Gastrocnemius medialis (tissue), 4 donors: ENCODE results near the gene SUCLG2.

Experiments
- POLR2A ChIP-seq, 2 donors: fragments of 450-650 bp; IDR thresholded peaks; one replicate each; pipeline ENCODE4 v1.6.1; 2017; ENCODE audit warnings: antibody characterized with exemption in 2 of 2, mild to moderate bottlenecking in 2 of 2, moderate library complexity in 2 of 2
- TF ChIP-seq, protein P1 (sequence below), 5 experiments: fragments of 450-650 bp in 3 of 5; fragments of 200-600 bp in 2 of 5; sonication (generic) in 2 of 5; IDR thresholded peaks in 4 of 5; conservative IDR thresholded peaks in 1 of 5; 1 replicate in 4 of 5; 2 replicates in 1 of 5; pipeline ENCODE4 v1.5.1; 2016 to 2019; ENCODE audit warnings: antibody characterized with exemption in 5 of 5, mild to moderate bottlenecking in 3 of 5, moderate library complexity in 3 of 5

DNA sequence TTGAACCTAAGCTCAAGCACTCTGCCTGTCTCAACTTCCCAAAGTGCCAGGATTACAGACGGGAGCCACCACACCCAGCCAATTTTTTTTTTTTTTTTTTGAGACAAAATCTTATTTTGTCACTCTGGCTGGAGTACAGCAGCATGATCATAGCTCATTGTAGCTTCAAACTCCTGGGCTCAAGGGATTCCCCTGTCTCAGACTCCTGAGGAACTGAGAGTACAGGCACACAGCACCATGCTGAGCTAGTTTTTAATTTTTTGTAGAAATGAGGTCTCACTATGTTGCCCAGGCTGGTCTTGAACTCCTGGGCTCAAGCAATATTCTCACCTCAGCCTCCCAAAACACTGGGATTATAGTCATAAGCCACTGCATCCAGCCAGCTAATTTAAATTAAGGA lies 36.8 kb upstream of the SUCLG2 start:
- no peak for TF ChIP-seq POLR2A (IDR thresholded peaks at IDR 0.05)
- TF ChIP-seq, protein P1, sequence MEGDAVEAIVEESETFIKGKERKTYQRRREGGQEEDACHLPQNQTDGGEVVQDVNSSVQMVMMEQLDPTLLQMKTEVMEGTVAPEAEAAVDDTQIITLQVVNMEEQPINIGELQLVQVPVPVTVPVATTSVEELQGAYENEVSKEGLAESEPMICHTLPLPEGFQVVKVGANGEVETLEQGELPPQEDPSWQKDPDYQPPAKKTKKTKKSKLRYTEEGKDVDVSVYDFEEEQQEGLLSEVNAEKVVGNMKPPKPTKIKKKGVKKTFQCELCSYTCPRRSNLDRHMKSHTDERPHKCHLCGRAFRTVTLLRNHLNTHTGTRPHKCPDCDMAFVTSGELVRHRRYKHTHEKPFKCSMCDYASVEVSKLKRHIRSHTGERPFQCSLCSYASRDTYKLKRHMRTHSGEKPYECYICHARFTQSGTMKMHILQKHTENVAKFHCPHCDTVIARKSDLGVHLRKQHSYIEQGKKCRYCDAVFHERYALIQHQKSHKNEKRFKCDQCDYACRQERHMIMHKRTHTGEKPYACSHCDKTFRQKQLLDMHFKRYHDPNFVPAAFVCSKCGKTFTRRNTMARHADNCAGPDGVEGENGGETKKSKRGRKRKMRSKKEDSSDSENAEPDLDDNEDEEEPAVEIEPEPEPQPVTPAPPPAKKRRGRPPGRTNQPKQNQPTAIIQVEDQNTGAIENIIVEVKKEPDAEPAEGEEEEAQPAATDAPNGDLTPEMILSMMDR (IDR thresholded peaks at IDR 0.05 in 4 of 5, conservative IDR thresholded peaks at IDR 0.05 in 1 of 5) = no peak
